IPS DF 4.7 (cell line): ENCODE results near the gene BEND6.
"Not testable (repeated sequence)": the region's sequence is repeated elsewhere in the genome, so short reads cannot be mapped to it uniquely, and the experiment has no call there.

Experiments
- DNase-seq: peaks from one replicate; pipeline ENCODE4 v3.0.0-alpha.2; 2013; ENCODE audit warnings: low spot score; ENCODE audit errors: extremely low read depth

BEND6 gene

GRCh38 chr6:57029213-57029612 lies 74.3 kb downstream of the BEND6 start:
- no peak for DNase-seq

GRCh38 chr6:57033228-57033627 lies 78.3 kb downstream of the BEND6 start:
- DNase-seq: no peak

GRCh38 chr6:57035549-57035948 lies 80.6 kb downstream of the BEND6 start:
- DNase-seq: no peak

GRCh38 chr6:57038906-57039305 lies 84.0 kb downstream of the BEND6 start:
- DNase-seq: no peak

- DNase-seq: no peak
Measured at GRCh38 chr6:57040011-57040410, 85.1 kb downstream of the BEND6 start.

GRCh38 chr6:57044061-57044460 lies 89.2 kb downstream of the BEND6 start:
- DNase-seq: not testable (repeated sequence)

- DNase-seq: no peak
Measured at GRCh38 chr6:57044568-57044967, 89.7 kb downstream of the BEND6 start.

- DNase-seq: peak; percentile 25
Measured at GRCh38 chr6:57046332-57047256, 91.7 kb downstream of the BEND6 start, which contains the start of gene KIAA1586. Gene KIAA1586 (plus strand): TSS chr6:57046693. CDS start chr6:57046756, 63 bp downstream.

GRCh38 chr6:57047257-57047585 lies 92.3 kb downstream of the BEND6 start:
- DNase-seq: not testable (repeated sequence)

- DNase-seq: not testable (repeated sequence)
Measured at GRCh38 chr6:57047859-57048258, 93.0 kb downstream of the BEND6 start.

- DNase-seq: no peak
Measured at GRCh38 chr6:57048577-57048976, 93.7 kb downstream of the BEND6 start.

GRCh38 chr6:57063847-57064246 lies 108.9 kb downstream of the BEND6 start:
- DNase-seq: no peak

GRCh38 chr6:57064809-57065208 lies 109.9 kb downstream of the BEND6 start:
- no peak for DNase-seq

GRCh38 chr6:57068061-57068460 lies 113.2 kb downstream of the BEND6 start:
- DNase-seq: no peak

- DNase-seq: no peak
Measured at GRCh38 chr6:57069228-57069627, 114.3 kb downstream of the BEND6 start.

GRCh38 chr6:57069920-57070331 lies 115.0 kb downstream of the BEND6 start:
- no peak for DNase-seq

- no peak for DNase-seq
Measured at GRCh38 chr6:57072108-57072507, 117.2 kb downstream of the BEND6 start.

- DNase-seq: no peak
Measured at GRCh38 chr6:57074383-57074782, 119.5 kb downstream of the BEND6 start.

GRCh38 chr6:57075092-57075491 lies 120.2 kb downstream of the BEND6 start:
- DNase-seq: no peak
